ENCODE data around the gene LDLRAD4.

LDLRAD4 gene

DNA sequence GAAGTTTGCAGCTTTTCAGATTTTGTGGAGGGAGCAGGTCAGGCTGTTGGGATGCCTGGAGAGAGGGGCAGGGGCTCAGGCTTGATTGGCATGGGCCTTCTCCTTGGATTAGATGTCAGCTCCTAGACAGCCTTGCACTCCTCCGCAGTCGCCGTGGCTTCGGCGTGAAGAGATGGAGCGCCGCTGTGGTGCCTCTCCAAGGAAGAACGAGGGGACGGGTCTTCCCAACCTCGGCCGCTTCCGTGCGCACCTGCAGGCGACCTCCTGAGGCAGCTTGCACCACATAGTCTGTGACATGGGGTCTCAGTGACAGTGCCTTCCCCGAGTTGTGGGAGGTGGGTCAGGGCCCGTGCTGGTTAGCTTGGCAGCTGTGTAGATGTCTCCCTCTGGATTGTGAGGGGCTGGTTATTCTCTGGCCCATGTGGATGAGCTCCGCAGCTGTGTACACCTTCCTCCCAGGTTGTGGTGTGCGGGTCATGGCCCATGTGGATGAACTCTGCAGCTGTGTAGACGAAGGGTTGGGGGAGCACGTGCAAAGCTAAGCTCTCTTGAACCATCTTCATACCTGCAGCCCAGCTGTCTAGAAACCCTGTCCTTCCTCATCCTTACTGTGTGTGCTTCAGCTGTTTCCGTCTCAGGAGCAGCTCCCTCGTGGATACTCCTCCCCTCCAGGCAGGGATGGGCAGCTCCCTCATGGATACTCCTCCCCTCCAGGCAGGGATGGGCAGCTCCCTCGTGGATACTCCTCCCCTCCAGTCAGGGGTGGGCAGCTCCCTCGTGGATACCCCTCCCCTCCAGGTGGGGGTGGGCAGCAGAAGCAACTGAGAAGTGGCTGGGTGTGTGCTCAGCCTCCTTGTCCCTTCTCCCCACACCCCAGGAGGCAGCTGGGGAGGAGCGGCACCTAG lies 170.3 kb downstream of the LDLRAD4 start:
- no peak for DNase-seq (ENCODE audit: low spot score)

DNA sequence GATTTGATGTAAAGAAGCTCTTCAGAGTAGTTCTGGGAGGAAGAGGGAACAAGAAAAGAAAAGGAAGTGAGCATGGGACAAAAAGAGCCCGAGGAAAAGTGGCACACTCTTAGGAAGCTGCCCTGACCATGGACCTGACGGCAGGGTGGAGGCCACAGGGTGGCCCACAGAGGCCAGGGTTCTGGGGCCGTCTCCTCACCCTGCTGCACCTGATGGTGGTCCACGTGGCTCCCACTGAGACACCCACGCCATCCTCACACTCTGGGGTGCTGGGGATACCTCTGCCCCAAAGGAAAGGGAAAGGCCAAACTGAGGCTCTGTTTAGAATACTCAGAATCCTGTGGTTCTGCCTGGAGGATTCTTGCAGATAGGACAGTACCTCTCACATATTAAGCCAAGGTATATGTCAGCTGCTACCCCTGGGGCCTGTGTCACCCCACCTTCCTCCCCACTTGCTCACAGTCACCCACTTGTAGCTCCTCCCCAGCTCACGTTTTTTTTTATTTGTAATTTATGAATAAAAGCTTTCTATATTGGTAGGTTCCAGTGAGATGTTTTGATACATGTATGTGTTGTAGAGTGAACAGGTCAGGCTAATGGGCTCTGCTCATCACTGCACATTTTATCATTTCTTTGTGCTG lies 171.1 kb downstream of the LDLRAD4 start:
- no peak for DNase-seq (ENCODE audit: low spot score)

DNA sequence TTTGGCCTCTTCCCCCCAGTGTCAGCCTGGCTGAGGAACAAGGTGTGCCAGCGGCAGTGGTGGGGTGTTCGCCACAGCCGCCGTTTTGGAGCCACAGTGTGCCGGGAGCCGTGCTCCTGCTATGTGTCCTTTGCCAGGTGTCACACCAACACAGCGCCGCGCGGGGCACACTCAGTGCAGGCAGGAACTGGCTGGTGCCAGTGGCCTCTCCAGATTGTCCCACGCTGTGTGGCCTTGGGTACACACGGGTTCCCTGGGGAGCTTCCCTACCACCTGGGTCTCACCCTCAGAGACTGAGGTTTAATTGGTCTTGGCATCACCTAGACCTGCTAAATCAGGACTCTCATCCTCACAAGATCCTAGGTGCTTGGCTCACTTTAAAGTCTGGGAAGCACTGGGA lies 171.6 kb downstream of the LDLRAD4 start:
- no peak for DNase-seq (ENCODE audit: low spot score)

DNA sequence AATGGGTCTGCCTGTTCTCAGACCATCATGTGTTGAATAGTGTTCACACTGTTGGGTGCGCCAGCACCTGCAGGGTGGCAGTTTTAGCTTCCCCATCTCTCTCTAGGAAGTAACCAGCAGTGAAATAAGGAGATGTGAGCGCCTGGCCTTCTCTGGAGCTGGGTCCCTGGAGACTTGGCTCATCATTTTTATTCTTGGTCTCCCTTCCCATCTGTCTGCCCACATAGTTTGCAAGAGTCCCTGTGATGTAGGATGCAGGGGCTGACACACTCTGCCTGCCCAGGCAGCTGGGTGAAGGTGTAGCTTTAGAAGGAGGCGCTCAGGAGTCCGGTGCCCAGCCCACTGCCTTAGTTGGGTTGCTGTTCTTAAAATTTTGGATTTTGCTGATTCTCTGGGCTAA lies 172.2 kb downstream of the LDLRAD4 start:
- no peak for DNase-seq (ENCODE audit: low spot score)

DNA sequence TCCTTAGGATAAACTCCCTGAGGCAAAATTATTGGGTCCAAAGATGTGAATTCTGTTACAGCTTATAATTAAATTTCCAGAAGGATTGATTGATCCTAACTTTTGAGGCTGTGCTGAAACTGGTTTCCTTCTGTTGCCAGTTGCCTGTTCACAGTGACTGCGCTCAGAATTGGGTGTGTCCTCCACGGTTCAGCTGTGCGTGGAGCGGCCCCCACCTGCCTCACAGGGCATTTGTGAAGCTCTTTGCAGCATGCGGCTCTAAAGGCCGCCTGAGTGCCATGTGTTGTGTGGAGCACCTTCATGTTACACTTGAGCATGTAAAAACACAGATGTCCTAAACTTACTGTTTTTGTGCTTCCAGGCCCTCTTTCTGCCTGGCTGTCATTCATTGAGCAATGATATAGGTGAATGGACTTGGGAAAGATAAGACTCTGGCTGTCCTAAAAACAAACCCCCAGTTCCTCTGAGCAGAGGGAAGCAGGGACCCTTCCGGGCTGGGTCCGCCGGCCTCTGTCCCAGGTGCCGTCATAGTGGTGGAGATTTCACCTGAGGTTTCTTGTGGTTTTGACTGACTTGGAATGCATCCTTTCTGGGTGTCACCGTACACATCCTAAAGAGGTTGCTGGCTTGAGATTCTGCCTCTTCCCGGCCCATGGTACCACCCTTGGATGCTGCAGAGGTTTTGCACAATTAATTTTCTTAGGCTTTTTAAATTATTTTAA lies 173.6 kb downstream of the LDLRAD4 start:
- no peak for DNase-seq (ENCODE audit: low spot score)

DNA sequence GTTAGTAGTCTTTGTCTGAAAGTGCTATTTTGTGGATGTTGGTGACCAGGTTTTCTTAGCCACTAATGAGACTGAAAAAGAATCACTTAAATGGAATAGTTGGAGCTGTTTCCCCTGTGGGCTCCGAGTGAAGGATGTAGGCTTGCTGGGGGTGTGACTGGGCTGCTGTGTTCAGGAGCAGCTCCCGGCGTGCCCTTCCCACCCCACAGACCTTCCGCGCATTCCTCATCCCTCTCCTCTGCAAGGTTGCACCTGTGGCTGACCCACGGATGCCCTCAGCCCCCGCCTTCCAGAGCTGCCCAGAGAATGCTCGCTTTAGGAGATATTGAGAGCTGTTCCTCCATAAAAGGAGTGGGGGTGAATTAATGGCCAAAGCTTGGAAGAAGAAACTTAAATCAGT lies 174.3 kb downstream of the LDLRAD4 start:
- DNase-seq (ENCODE audit: low spot score): no peak

DNA sequence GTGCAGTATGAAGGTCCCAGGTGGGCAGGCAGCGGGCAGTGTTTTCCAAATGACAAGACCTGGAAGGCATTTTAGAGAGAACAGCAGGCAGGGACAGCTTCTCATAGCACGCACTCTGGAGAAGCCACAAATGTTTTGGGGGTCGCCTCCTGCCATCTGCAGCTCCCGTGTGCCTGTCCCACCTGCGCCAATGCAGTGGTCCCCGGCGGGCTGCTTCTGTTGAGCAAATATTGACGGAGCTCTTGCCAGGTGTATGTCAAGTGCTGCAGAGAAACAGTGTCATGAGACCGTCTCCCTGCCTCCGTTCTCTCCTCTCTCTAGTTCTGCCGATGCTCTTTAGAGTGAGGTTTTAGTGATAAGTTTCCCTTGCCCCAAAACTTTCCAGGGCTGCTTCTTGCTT lies 174.8 kb downstream of the LDLRAD4 start:
- DNase-seq (ENCODE audit: low spot score): no peak

DNA sequence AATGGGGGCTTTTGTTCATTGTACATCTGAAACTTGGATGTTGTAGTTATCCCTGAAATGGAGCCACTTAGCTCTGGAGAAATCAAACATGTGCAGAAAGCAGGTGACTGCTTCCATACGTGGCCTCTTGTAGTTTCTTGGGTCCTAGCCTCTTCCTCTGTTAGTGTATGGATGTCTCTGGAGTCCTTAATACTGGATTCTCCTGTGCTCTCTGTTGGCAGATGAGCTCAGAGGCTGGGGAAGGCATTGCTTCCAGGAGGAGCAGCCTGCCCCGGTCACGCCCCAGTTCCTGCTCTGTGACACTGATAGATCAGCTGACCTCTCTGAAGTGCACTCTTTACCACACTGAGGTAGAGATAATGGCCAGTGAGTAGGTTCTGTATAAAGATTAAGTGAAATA lies 176.2 kb downstream of the LDLRAD4 start:
- DNase-seq (ENCODE audit: low spot score): no peak

DNA sequence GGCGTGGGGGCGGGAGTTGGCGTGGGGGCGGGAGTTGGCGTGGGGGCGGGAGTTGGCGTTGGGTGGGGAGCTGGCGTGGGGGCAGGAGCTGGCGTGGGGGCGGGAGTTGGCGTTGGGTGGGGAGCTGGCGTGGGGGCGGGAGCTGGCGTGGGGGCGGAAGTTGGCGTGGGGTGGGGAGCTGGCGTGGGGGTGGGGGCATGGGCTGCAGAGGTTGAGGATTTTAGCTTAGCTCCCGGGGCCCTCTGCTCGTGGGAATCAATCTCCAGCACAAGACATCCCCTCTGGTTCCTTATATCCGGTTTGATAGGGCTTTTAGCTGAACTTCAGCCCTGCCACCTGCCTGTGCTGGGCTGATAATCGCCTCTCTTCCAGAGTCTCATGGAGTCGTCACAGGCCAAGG lies 177.0 kb downstream of the LDLRAD4 start:
- no peak for DNase-seq (ENCODE audit: low spot score)

DNA sequence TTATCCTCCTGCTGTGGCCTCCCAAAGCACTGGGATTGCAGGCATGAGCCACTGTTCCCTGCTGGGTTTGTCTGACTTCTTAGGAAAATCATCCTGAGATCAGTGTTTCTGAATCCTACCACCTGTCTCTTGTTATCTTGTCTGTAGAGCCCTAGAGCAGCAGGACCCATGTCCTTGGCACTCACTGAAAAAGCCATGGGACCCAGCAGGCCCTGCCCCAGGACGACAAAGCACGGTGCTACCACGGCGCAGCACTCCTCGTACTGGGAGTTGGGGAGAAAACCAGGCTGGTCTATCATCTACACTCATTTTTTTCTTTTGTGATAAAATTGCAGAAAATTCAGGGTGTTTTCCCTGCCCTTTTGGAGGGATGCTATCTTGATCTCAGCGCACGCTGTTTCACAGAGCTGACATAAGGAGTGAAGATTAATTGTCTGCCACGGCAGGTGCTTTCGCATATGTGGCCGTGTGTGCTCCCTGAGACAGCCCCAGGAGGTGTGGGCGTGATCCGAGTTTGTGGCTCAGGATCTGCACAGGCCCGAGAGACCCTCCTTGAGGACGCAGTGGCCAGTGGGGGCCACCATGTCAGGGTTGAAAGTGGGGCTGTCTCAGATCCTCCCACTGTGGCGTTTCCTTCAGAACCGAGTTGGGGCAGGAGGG lies 179.1 kb downstream of the LDLRAD4 start:
- no peak for DNase-seq (ENCODE audit: low spot score)

DNA sequence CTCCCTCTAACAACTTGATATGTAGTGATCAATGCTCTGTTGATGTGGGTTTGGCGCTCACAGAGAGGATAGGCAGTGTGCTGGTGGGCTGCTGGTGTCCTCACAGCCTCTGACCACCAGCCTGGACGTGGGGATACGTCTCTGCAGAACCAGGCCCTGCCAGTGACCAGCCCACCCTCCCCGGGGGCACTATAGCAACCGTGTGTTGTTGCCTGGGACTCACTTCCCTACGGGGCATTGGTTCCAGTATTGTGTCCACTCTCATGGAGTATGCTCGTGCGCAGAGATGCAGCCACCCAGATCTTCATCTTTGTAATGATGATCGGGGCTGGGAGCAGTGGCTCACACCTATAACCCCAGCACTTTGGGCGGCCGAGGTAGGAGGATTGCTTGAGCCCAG lies 180.1 kb downstream of the LDLRAD4 start:
- no peak for DNase-seq (ENCODE audit: low spot score)

DNA sequence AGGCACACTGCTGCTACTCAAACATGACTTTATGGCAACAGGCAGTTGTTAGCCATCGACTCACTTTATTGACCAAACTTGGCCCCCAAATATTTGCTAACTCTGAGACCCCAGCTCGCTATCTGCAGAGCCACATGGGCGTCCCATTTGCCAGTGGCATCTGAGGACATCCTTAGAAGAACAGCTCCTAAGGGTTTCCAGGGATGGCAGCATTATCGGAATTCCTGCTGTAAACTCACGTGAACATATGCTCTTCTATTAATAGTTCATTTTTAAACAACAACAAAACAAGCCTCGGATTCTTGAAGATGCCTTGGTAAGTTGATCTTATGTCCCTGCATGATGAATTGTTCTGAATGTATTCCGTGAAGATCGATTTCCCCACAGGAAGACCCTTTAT lies 181.0 kb downstream of the LDLRAD4 start:
- no peak for DNase-seq (ENCODE audit: low spot score)

DNA sequence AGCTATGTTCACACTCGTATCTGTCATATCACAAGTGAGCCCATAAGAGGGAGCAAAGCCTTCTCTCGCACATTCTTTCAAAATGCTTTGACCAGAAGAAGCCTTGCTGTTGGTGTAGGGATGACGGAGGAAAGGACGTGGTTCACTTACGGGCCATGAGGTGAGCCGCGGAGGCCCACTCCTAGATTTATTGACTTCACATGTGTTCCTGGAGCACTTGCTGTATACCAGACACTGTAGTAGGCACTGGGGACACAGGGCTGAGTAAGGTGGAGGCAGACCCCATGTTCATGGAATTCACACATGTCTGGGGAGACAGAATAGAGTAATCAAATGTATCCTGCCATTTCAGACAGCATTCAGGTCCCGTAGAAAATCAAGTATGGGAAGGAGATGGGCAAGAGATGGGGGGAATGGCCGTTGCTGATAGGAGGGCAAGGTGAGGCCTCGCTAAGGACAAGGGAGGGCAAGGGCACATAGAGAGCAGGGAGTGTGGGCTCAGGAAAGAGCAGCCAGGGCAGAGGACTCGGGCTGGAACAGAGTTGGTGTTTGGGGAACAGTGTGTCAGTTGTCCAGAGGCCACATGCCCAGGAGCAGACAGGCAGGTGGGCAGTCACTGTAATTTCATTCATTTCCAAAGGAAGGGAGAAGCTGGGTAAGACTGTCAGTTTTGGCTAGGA lies 182.2 kb downstream of the LDLRAD4 start:
- no peak for DNase-seq (ENCODE audit: low spot score)

DNA sequence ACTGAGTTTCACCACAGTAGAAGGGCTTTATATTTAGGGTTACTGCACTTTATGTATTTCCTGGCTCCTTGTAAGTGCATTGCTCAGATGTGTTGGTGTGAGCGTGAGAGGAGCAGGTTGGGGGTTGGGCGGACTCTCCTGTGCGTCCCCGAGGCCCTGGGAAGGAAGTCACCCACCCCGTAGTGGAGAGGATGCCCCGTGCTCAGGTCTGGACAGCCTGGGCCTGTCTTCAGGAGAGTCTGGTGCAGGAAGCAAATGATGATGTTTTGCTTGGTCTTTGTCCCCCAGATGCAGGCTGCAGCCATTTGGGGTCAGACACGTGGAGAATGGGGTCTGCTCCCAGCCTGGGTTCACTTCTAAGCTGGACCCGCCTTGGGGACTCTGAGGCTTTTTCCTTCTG lies 182.8 kb downstream of the LDLRAD4 start:
- DNase-seq (ENCODE audit: low spot score): no peak

DNA sequence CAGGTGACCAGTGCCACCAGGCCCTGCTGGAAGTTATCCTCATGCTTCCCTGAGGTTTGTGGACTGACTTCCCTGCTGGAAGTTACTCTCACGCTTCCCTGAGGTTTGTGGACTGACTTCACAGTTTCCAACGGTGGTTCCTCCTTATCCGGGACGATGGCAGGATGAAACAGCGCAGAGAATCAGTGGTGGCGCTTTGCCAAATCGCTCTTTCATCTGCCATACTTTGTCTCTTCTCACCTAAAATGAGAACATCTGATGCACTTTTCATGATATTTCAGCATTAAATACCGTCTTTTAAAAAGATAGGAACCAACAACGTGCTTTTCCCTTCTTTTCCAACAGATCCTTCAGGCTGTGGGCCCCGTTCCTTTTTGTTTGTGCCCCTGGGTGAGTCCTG lies 183.3 kb downstream of the LDLRAD4 start:
- no peak for DNase-seq (ENCODE audit: low spot score)

DNA sequence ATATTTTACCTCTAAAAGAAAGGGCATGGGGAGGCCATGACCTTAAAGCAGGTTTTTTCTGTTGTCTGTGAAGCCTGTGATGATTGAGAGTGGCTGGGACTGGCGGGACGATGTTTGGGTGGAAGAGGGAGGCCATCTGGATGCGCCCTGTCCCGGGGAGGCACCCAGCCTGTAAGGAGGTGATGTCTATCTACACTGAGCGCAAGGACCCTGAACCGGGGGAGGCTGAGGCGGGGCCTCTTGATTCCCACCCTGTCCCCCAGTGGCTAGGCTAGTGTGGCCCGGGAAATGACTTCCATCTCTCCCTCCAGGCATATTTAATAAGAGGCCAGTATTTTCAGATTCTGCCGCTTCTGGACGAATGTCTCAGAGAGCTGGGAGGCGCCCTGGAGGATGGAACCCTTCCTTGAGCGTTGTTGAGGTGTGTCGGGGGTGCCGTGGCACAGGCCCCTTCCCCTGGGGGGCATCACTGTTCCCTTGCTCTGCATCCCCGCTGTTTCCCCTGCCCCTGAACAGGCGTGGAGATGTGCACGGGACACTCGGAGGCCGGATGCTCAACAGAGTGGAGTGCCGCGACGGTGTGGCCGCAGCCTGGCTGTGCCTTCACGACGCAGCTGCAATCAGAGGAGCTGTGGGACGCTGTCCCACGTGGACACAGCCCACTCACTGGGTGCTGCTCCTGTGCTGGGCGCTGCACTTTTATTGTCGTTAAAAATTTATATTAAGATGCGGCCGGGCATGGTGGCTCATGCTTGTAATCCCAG lies 185.4 kb downstream of the LDLRAD4 start:
- no peak for DNase-seq (ENCODE audit: low spot score)

DNA sequence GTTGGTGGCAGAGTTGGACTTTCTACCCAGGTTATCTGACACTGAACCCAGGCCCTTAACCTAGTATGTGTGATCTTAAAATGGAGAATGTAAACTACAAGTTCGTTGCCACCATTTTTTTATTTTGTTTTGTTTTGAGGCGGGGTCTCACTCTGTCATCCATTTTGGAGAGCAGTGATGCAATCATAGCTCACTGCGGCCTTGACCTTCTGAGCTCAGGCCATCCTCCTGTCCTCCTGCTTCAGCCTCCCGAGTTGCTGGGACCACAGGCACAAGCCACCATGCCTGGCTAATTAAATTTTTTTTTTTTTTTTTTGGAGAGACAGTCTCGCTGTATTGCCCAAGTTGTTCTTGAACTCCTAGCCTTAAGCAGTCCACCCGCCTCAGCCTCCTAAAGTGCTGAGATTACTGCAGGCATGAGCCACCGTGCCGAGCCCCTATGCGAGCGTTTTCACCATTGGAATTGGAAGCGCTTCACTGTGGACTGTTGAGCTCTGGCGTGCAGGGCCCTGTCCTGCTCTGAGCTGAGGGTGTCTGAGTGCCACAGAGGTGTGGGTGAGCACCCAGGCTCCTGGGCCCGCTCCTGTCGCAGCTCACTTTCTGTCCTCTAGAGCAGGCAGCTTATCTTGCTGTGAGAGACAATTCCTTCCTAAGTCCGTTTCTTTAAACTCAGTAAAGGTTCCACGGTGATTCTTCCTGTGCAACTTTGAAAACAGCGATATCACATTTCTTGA lies 186.9 kb downstream of the LDLRAD4 start:
- no peak for DNase-seq (ENCODE audit: low spot score)

DNA sequence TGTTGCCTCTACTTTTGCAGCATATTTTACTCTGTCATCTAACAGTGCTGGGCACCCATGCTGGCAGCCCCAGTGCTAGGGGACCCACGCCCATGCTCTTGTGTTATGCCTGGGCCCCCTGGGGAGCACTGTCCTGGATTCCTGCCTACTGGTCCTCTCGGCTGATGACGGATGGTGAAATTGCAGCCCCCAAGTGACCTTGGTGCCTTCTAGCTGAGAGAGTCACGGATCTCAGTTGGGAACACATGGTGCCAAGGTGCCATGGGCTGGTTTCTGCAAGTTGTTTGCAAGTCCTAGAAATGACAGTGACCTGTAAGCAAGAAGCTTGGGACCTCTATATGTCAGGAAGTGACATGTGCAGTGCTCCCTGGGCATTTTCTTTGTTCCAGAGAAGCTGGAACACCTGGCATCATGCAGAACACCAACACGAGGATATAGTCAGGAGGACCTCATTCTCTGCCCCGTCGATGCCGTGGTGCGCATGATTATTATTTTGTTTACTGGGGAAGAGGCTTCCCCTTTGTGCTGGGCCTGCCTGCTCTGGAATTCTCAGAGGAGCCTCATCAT lies 187.6 kb downstream of the LDLRAD4 start:
- DNase-seq (ENCODE audit: low spot score): no peak

DNA sequence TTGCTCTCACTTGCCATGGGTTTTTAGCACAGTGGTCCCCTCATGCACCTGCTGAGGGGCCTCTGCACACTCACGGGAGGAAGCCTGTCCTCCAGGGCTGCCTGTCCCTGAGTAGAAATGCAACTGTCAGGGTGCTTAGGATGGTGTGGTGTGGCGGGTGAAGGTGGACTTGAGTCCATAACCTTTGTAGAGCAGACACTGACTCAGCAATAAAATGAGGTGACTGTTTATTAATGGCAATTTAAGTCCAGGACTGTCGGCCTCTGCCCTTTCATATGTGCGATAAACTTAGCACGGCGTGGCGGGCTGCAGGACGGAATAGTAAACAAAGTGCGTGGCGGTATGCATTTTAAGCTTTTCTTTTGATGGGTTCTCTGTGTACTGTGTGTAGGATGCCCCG lies 188.2 kb downstream of the LDLRAD4 start:
- no peak for DNase-seq (ENCODE audit: low spot score)

DNA sequence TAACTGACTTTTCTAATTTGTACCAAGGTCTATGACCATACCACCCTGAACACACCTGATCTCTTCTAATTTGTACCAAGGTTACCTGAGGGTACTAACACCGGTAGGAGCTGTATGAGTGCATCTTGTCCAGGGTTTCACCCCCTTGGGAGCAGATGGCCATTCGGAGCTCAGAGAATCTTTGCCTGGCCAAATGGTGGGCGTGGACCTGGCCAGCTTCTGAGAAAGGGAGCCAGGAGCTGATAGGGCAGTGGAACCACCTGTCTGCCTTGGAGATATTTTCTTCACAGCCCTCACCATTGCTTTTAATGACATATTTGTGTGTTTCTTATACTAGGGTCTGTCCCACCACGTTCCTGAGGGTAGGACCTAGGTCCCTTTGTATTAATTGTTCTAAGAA lies 188.9 kb downstream of the LDLRAD4 start:
- DNase-seq (ENCODE audit: low spot score): no peak
